Activated CD8-positive, alpha-beta T cell treated with anti-CD3 and anti-CD28 coated beads for 36 hours (primary cell): Measurements from ENCODE around the gene NCOA1. TPM values are rescaled to one million over a fixed set of nuclear protein-coding genes. Genes with fewer than 3 reads are reported as not detected.

Experiments
- ATAC-seq: fragments of 200-7000 bp; cut with Tn5 transposase; one replicate; pipeline ENCODE4 v1.10.0; 2021; ENCODE audit warnings: mild to moderate bottlenecking, moderate library complexity
- CTCF ChIA-PET: fragments of 350-600 bp; sonication (Branson Sonifier 250); formaldehyde crosslinking; loops from one replicate; lab custom pipeline; 2021; ENCODE audit warnings: antibody characterized with exemption; lab: Charles Lee
- POLR2A ChIA-PET: fragments of 350-600 bp; sonication (Branson Sonifier 250); formaldehyde crosslinking; loops from one replicate; lab custom pipeline; 2021; ENCODE audit warnings: antibody characterized with exemption; lab: Charles Lee
- DNase-seq: peaks from one replicate; pipeline ENCODE4 v3.0.0-alpha.2; 2020
- H3K27ac Mint-ChIP-seq: one replicate; pipeline ENCODE4 v1.8.0; 2021; ENCODE audit warnings: mild to moderate bottlenecking, mixed read lengths
- H3K27me3 Mint-ChIP-seq: one replicate; pipeline ENCODE4 v1.8.0; 2021; ENCODE audit warnings: mixed read lengths
- H3K36me3 Mint-ChIP-seq: one replicate; pipeline ENCODE4 v1.8.0; 2021; ENCODE audit warnings: low read depth, mixed read lengths
- H3K4me1 Mint-ChIP-seq: one replicate; pipeline ENCODE4 v1.8.0; 2021; ENCODE audit warnings: low read depth, mixed read lengths
- H3K4me3 Mint-ChIP-seq: one replicate; pipeline ENCODE4 v1.8.0; 2021; ENCODE audit warnings: mild to moderate bottlenecking, moderate library complexity, mixed read lengths
- H3K9me3 Mint-ChIP-seq: one replicate; pipeline ENCODE4 v1.8.0; 2021; ENCODE audit warnings: mixed read lengths
- CTCF ChIP-seq: fragments of 200-600 bp; IDR thresholded peaks from one replicate; pipeline ENCODE4 v1.8.0; 2022; ENCODE audit warnings: antibody characterized with exemption, mild to moderate bottlenecking
- intact Hi-C: fragments of 100-400 bp; cut with micrococcal nuclease; formaldehyde crosslinking; loops from one replicate; pipeline ENCODE4 v1.10.0; 2022
- total RNA-seq, 2 experiments: library from RNA; stranded (reverse); gene quantifications; one replicate each; pipeline ENCODE4 v1.2.3, GENCODE V29; 2021

Gene NCOA1
- total RNA-seq, 2 experiments from 2014 or later: 16.8 to 17.1 TPM

GRCh38 chr2:24620936-24621335, 129.9 kb downstream of the NCOA1 start:
- ChIA-PET POLR2A (interaction anchor here (1.0 kb wide), 1 partner anchor 12 kb away, joined by 3 read pairs; no protein-coding TSS in a partner anchor), CTCF (interaction anchor here (0.6 to 1.2 kb wide), 2 partner anchors 149 to 380 kb away, joined by 3 read pairs; no protein-coding TSS in a partner anchor)
- Mint-ChIP-seq H3K27ac (no peak overlapping the region), H3K4me1 (peaks cover 42% of the 10 kb centered on the region), H3K9me3 (no peaks in the 10 kb centered on the region), H3K4me3 (no peak overlapping the region), H3K36me3 (no peaks in the 10 kb centered on the region), H3K27me3 (no peaks in the 10 kb centered on the region)
- DNase-seq (no peak), ATAC-seq (no peak)
- no peak for TF ChIP-seq CTCF
- intact Hi-C loops: no loop called here

GRCh38 chr2:24621779-24622538, 130.9 kb downstream of the NCOA1 start:
- Mint-ChIP-seq H3K9me3 (no peaks in the 10 kb centered on the region), H3K4me3 (no peak overlapping the region), H3K27me3 (no peaks in the 10 kb centered on the region), H3K36me3 (no peaks in the 10 kb centered on the region), H3K4me1 (peaks cover 45% of the 10 kb centered on the region), H3K27ac (no peak overlapping the region)
- CTCF ChIA-PET: no interaction called here
- TF ChIP-seq CTCF: no peak
- DNase-seq (no peak), ATAC-seq (no peak)
- POLR2A ChIA-PET: no interaction called here
- intact Hi-C loops: no loop called here

- no peak overlapping the region for H3K27ac Mint-ChIP-seq
- H3K4me3 Mint-ChIP-seq: no peak overlapping the region
- intact Hi-C loops: no loop called here
- ChIA-PET POLR2A (no interaction called here), CTCF (no interaction called here)
- H3K9me3 Mint-ChIP-seq: no peaks in the 10 kb centered on the region
- no peaks in the 10 kb centered on the region for H3K36me3 Mint-ChIP-seq
- ATAC-seq (no peak), DNase-seq (no peak)
- H3K4me1 Mint-ChIP-seq: peaks cover 46% of the 10 kb centered on the region
- TF ChIP-seq CTCF: no peak
- H3K27me3 Mint-ChIP-seq: no peaks in the 10 kb centered on the region
Measured at GRCh38 chr2:24623535-24623934, 132.5 kb downstream of the NCOA1 start.

GRCh38 chr2:24625728-24626127, 134.7 kb downstream of the NCOA1 start:
- Mint-ChIP-seq H3K36me3 (no peaks in the 10 kb centered on the region), H3K27me3 (no peaks in the 10 kb centered on the region), H3K4me3 (no peak overlapping the region), H3K4me1 (peaks cover 47% of the 10 kb centered on the region), H3K9me3 (no peaks in the 10 kb centered on the region), H3K27ac (no peak overlapping the region)
- ATAC-seq (no peak), DNase-seq (no peak)
- intact Hi-C loops: no loop called here
- ChIA-PET POLR2A (no interaction called here), CTCF (no interaction called here)
- TF ChIP-seq CTCF: no peak

GRCh38 chr2:24626131-24626530, 135.1 kb downstream of the NCOA1 start:
- intact Hi-C loops: no loop called here
- POLR2A ChIA-PET: no interaction called here
- H3K27me3 Mint-ChIP-seq: no peaks in the 10 kb centered on the region
- ATAC-seq (no peak), DNase-seq (no peak)
- CTCF ChIA-PET: interaction anchor here (1.0 kb wide), 1 partner anchor 217 kb away, joined by 3 read pairs; no protein-coding TSS in a partner anchor
- no peak overlapping the region for H3K27ac Mint-ChIP-seq
- H3K4me1 Mint-ChIP-seq: peaks cover 43% of the 10 kb centered on the region
- H3K9me3 Mint-ChIP-seq: no peaks in the 10 kb centered on the region
- no peaks in the 10 kb centered on the region for H3K36me3 Mint-ChIP-seq
- TF ChIP-seq CTCF: no peak
- no peak overlapping the region for H3K4me3 Mint-ChIP-seq
